HG03060 (cell line): ENCODE measurements around the gene CHST13.
"Not testable (repeated sequence)": the region's sequence is repeated elsewhere in the genome, so short reads cannot be mapped to it uniquely, and the experiment has no call there.

Source experiments
- ATAC-seq: cut with Tn5 transposase; IDR thresholded peaks from one replicate; pipeline ENCODE4 v1.9.1; 2021; ENCODE audit warnings: low read depth, moderate number of reproducible peaks; ENCODE audit not compliant: unreplicated experiment

Gene CHST13

GRCh38 chr3:126578702-126579101 is 54.7 kb downstream of the CHST13 start:
- ATAC-seq, result no peak

- ATAC-seq, result no peak
Observed at GRCh38 chr3:126580746-126581145, 56.8 kb downstream of the CHST13 start.

GRCh38 chr3:126581569-126581968 is 57.6 kb downstream of the CHST13 start:
- ATAC-seq, result no peak

GRCh38 chr3:126582311-126582710 is 58.4 kb downstream of the CHST13 start:
- ATAC-seq, result no peak

GRCh38 chr3:126591515-126591914 is 67.6 kb downstream of the CHST13 start:
- not testable (repeated sequence) for ATAC-seq
